Ascending aorta (tissue), 2 donors: Measurements from ENCODE around the gene UMAD1. TPM values are rescaled to one million over a fixed set of nuclear protein-coding genes. Genes with fewer than 3 reads are reported as not detected.
"Not testable (repeated sequence)": the region's sequence is repeated elsewhere in the genome, so short reads cannot be mapped to it uniquely, and the experiment has no call there.

ENCODE experiments used
- DNase-seq, 2 donors: peaks; one replicate each; pipeline ENCODE4 v3.0.0-alpha.2; 2019; ENCODE audit warnings: low spot score in 2 of 2
- H3K27ac ChIP-seq, 2 donors: fragments of 200-600 bp; sonication (generic); one replicate each; pipeline ENCODE4 v1.5.1; 2016 to 2017; ENCODE audit warnings: mild to moderate bottlenecking in 1 of 2
- H3K27me3 ChIP-seq: fragments of 200-600 bp; sonication (generic); one replicate; pipeline ENCODE4 v1.5.1; 2017
- H3K36me3 ChIP-seq, 2 donors: fragments of 200-600 bp; sonication (generic); one replicate each; pipeline ENCODE4 v1.5.1; 2016
- H3K4me1 ChIP-seq, 2 donors: fragments of 200-600 bp; sonication (generic); one replicate each; pipeline ENCODE4 v1.5.1; 2016 to 2017; ENCODE audit warnings: mild to moderate bottlenecking in 1 of 2
- H3K4me3 ChIP-seq, 2 donors: fragments of 200-600 bp; sonication (generic); one replicate each; pipeline ENCODE4 v1.5.1; 2016 to 2017; ENCODE audit warnings: mild to moderate bottlenecking in 1 of 2
- H3K9me3 ChIP-seq, 2 donors: fragments of 200-600 bp; sonication (generic); one replicate each; pipeline ENCODE4 v1.5.1; 2016
- intact Hi-C: fragments of 100-400 bp; cut with DNase I; formaldehyde crosslinking; loops from one replicate; pipeline ENCODE4 v1.15.1; 2023
- total RNA-seq: library from RNA; depleted of rRNA; stranded (reverse); fragments of >200 nt; gene quantifications from one replicate; pipeline ENCODE4 v1.1.0, GENCODE V29; 2016
- TF ChIP-seq, protein P1 (sequence below), 3 experiments: fragments of 200-600 bp in 2 of 3; fragments of 450-650 bp in 1 of 3; sonication (generic) in 2 of 3; IDR thresholded peaks; one replicate each; pipeline ENCODE4 v1.5.1; 2016 to 2019; ENCODE audit warnings: antibody characterized with exemption in 3 of 3, mild to moderate bottlenecking in 1 of 3, moderate library complexity in 1 of 3

UMAD1 gene
- total RNA-seq, 1 donor from 2014 or later = 17.7 TPM

DNA sequence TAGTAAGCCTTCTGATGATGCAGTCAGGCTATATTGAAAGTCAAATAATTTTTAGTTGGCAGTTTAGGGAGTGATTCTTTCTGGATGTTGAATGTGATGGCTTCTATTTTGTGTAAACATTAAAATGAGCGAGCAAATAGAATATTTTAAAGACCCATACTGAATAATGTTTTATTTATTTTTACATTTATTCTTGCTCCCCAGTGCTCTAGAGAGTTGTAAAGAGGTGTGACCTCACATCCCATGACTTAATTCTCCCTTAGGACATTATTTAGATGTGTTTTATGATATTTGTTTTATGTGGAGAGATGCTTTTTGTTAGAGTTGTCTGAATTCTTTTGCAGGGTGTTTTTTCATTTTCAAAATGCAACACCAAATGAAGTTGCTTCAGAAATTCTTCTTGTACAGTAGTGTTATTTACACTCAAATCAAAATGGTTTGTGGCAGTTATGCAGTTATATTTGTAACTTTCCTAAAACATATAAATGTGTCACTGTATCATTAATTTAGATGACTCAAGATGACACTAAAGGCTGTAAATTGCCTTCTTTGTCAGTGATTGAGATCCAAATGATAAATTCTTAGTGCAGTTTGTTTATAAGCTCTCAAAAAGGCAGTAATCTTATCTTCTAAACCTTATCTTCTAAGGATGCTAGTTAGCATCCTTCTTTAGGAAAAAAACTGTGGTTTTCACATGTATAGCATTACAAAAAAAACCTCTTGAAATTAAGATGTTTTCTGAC is 12.4 kb downstream of the UMAD1 start:
- no peaks in the 10 kb centered on the region for H3K9me3 ChIP-seq
- H3K27me3 ChIP-seq = no peaks in the 10 kb centered on the region
- no peak for DNase-seq
- H3K4me1 ChIP-seq = no peaks in the 10 kb centered on the region
- TF ChIP-seq, protein P1, sequence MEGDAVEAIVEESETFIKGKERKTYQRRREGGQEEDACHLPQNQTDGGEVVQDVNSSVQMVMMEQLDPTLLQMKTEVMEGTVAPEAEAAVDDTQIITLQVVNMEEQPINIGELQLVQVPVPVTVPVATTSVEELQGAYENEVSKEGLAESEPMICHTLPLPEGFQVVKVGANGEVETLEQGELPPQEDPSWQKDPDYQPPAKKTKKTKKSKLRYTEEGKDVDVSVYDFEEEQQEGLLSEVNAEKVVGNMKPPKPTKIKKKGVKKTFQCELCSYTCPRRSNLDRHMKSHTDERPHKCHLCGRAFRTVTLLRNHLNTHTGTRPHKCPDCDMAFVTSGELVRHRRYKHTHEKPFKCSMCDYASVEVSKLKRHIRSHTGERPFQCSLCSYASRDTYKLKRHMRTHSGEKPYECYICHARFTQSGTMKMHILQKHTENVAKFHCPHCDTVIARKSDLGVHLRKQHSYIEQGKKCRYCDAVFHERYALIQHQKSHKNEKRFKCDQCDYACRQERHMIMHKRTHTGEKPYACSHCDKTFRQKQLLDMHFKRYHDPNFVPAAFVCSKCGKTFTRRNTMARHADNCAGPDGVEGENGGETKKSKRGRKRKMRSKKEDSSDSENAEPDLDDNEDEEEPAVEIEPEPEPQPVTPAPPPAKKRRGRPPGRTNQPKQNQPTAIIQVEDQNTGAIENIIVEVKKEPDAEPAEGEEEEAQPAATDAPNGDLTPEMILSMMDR (IDR thresholded peaks at IDR 0.05) = no peak
- intact Hi-C loops = no loop called here
- no peak overlapping the region for H3K27ac ChIP-seq
- no peaks in the 10 kb centered on the region for H3K36me3 ChIP-seq
- H3K4me3 ChIP-seq = no peak overlapping the region

DNA sequence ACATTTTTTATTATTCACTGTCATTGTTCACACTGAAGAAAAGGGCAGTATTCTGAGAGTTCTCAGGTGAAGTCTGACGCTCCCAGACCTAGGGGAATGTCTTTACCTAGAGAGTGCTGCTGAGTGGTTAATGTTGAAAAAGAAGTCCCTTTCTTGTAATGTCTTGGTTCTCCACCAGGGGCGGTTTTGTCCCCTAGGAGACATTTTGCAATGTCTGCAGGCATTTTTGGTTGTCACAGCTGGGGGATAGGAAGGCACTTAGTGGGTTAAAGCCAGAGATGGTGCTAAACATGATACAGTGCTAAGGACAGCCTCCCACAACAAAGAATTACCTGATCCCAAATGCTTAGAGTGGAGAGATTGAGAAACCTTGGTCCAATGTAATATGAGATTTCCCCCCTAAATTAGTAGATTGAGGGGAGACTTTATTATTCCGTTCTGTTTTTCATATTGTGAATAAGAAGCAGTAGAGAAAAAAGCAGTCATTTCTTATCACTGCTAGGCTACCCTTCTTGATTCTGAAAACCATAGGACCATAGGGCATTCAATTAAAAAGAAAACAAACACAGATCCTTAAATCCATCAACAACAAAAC is 13.1 kb downstream of the UMAD1 start:
- Histone ChIP-seq H3K27me3 (no peaks in the 10 kb centered on the region), H3K4me1 (no peaks in the 10 kb centered on the region), H3K4me3 (no peak overlapping the region), H3K36me3 (no peaks in the 10 kb centered on the region), H3K27ac (no peak overlapping the region), H3K9me3 (no peaks in the 10 kb centered on the region)
- intact Hi-C loops = no loop called here
- DNase-seq = no peak
- TF ChIP-seq, protein P1 (IDR thresholded peaks at IDR 0.05) = peak in 2 of 3 experiments; percentile 11 to 34

DNA sequence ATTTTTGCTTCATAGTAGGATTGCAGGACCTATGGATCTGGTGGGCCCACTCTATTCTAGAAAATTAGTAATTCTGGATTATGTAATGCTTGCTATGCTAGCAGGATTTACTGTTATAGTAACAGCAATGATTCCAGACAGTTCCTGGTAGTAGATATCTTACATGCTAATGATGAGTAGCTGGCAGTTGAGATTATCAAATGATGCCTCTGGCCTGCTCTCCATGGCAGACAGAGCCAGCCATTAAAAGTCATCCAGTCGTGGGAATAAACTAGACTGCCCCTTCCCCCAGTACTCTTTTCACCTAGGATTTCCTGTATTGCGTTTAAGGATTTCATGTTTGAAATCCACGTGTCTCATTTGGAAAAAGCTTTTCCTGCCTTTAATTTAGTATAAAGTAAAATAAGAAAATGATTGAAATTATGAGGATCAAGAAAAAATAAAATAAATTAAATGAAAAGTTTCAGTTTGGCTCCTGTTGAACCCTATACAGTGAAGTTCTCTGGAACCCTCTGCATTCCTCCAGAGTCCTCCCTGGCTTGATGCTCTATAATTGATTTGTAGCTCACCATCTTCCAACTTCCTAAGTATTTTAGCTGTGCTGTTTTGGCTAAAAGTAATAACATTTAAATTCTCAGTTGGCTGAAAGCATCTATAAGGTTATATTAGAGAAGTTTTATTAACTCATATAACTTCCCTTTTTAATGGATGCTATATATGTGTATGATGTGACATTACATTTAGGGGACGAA is 14.6 kb downstream of the UMAD1 start:
- Histone ChIP-seq H3K4me1 (no peaks in the 10 kb centered on the region), H3K27me3 (no peaks in the 10 kb centered on the region), H3K36me3 (no peaks in the 10 kb centered on the region), H3K27ac (no peak overlapping the region), H3K4me3 (no peak overlapping the region), H3K9me3 (no peaks in the 10 kb centered on the region)
- TF ChIP-seq, protein P1 (IDR thresholded peaks at IDR 0.05) = no peak
- intact Hi-C loops = no loop called here
- DNase-seq = no peak

DNA sequence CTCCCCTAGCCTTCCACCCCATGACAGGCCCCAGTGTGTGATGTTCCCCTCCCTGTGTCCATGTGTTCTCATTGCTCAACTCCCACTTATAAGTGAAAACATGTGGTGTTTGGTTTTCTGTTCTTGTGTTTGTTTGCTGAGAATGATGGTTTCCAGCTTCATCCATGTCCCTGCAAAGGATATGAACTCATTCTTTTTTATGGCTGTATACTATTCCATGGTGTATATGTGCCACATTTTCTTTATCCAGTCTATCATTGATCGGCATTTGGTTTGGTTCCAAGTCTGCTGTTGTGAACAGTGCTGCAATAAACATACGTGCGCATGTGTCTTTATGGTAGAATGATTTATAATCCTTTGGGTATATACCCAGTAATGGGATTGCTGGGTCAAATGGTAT is 15.9 kb downstream of the UMAD1 start:
- H3K36me3 ChIP-seq, H3K4me3 ChIP-seq, H3K27ac ChIP-seq, DNase-seq, H3K27me3 ChIP-seq, intact Hi-C loops, H3K9me3 ChIP-seq, H3K4me1 ChIP-seq: not testable (repeated sequence)

DNA sequence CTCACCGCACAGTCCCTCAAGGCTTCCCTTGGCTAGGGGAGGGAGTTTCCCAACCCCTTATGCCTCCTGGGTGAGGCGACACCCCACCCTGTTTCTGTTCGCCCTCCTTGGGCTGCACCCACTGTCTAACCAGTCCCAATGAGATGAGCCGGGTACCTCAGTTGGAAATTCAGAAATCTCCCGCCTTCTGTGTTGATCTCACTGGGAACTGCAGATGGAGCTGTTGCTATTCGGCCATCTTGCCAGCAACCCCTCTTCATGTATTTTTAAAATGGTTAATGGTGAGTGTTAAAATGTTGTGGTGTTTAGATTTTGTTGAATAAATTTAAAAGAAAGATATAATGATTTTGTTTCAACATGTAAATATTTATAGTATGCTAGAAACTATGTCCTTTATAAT is 22.0 kb downstream of the UMAD1 start:
- intact Hi-C loops = no loop called here
- Histone ChIP-seq H3K9me3 (no peaks in the 10 kb centered on the region), H3K27ac (no peak overlapping the region), H3K36me3 (no peaks in the 10 kb centered on the region), H3K27me3 (no peaks in the 10 kb centered on the region), H3K4me3 (no peak overlapping the region), H3K4me1 (no peaks in the 10 kb centered on the region)
- TF ChIP-seq, protein P1 (IDR thresholded peaks at IDR 0.05) = peak in 1 of 3 experiments; percentile 14
- no peak for DNase-seq

DNA sequence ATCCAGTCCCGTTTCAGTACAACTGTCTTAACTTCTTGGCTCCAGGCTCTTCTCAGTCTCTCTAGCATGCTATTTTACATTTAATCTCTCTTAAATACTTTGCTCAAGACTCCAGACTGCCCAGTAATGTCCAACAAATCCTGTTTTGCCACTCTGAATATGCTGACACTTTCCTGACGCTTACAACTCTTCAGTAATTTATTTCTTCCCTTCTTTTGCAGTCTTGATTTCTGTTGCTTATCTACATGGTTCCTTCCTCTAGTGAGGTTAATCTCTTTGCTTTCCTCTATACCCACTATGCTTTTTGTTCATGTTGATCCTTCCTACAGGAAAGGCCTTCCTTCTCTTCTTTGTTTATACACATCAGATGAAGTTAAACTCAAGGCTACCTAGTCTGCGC is 23.7 kb downstream of the UMAD1 start:
- H3K27me3 ChIP-seq = no peaks in the 10 kb centered on the region
- H3K9me3 ChIP-seq = no peaks in the 10 kb centered on the region
- no peaks in the 10 kb centered on the region for H3K4me1 ChIP-seq
- TF ChIP-seq, protein P1 (IDR thresholded peaks at IDR 0.05) = no peak
- no peak overlapping the region for H3K4me3 ChIP-seq
- intact Hi-C loops = no loop called here
- no peak for DNase-seq
- H3K36me3 ChIP-seq = no peaks in the 10 kb centered on the region
- no peak overlapping the region for H3K27ac ChIP-seq
